Fibroblast of upper back skin (primary cell): Measurements from ENCODE around the gene RALGAPA2.

ENCODE experiments used
- DNase-seq: peaks from one replicate; pipeline ENCODE4 v3.0.0-alpha.2; 2013

Gene RALGAPA2

DNA sequence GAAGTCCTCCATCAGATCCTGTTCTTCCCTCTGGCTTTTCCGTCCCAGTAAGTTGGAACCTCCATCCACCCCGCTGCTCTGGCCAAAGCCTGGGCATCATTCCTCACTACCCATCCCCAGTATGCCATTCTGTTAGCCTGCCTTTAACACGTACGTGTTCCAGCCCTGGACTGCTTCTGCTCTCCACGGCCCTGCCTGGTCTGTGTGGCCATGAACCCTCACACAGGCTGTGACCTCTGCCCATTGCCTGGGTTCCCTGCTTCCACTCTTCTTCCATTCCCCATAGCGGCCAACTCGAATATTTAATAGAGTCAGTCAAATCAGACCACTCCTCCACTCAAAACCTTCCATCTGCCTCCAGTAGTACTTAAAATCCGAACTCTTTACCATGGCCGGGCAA is 29.4 kb downstream of the RALGAPA2 start:
- no peak for DNase-seq

GRCh38 chr20:20680991-20681508 is 31.4 kb downstream of the RALGAPA2 start:
- no peak for DNase-seq

DNA sequence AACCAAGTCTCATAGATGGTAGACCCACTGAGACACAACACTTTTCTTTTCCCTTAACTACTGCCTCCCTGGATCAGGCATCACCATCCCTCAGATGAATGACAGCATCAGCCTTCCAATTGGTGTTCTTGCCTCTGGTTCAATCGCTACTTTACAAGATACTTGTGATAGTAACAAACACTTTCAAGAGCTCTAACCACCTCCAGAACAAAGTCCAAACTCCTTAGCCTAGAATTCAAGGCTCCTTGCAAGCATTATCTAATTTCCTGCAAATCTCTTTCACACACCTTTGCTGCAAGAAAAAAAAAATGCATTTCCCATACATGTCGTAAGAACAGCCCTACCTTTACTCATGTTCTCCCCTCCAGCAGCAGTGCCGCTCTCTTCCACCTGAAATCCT is 33.1 kb downstream of the RALGAPA2 start:
- DNase-seq: no peak

- DNase-seq: peak; percentile 80
Observed at GRCh38 chr20:20677186-20677585, 35.3 kb downstream of the RALGAPA2 start.

DNA sequence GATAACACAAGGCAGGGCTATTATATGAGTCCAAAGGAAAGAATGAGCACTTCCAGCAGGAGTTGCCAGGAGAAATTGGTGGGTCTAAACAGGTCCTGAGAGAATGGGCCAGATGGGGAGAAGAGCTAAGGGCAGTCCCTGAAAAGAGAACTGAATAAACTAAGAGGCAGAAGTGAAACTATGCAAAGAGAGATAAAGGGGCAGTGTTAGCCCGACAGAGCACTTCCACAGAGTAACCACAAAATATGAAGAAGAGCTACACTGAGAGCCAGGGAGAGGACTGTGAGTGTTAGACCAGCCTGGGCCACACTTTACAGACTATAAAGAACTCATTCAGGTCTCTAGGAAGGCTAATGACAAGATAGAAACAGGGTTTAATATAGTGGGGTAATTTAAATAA is 43.8 kb downstream of the RALGAPA2 start:
- DNase-seq: no peak

DNA sequence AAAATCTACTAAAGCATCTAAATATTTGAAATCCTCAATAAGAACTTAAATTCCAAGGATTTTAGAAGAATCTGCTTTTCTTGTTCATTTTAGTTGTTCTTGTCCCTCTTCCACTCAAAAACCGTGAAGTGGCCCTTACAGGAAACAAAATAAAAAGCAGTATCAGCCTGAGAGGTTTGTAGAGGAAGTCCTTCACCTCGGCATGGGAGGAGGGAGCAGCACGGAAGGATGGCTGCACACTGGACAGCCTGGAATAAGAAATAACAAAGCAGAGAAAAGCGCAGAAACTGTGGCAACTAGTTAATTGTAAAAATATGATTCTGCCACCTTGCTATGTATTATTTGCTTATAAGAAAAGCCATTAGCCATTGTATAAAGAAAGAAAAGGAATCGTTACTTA is 46.1 kb downstream of the RALGAPA2 start:
- no peak for DNase-seq

DNA sequence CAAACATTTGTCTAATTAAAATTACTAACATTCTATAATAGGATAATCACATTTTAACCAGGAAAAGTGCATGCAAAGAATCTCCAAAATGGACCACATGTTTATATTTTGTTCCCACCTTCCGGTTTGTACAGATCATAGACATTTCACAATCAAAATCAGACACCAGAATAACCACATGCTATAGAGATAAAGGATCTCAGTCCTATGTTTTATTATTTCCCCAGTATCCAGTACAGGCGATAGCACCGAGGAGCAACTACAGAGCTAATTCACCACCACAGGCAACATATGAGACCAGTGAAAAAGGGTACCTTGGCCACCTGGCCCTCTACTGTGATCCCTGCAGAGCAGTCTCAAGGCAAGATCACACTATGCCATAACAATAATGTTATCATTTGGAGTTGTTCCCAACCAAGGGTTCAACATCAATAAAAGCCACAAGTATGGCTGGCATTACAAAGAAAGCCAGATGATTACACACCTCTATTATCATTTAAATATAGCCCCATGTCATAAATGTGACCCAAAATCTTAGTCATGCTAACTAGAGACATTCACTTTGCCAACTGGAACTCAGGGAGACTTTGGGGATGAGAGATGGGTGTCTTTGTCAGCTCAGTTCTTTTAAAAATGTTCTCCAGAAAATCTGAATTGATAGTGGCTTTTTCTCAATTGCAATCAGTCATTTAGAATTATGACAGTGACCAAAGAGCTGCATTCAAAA is 46.7 kb downstream of the RALGAPA2 start:
- no peak for DNase-seq

DNA sequence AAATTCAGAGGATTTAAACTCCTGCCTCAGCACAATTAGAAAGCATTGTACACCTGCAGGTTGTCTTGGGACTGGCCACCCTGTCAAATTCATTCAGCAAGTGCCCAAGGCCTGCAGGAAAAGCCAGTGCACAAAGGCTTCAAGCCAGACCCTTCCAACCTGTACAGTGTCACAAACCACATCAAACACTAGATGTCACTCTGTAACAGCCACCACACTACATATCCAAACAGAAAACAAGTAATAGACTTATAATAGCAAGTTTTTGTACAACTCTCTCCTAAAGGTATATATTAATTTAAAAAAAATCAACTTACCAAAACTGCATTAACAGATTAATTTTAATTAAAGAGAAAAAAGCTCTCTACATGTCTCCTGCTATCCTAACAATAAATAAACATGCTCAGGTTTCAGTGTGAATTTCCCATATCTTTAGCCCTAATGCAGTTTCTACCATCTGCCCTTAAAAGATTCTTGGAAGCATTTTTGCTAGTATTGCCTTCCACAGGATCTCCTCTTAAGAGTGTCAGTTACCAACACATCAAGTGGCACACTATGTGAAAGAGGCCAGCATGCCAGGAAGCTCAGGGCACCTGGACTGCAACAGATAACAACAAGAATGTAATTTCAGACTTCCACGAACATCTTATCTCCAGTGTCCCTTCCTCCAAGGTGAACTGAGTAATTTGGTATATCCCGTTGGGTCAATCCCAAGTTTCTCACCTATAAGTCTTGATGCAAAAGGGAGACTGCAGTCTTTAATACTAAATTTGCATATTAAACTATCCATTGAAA is 47.5 kb downstream of the RALGAPA2 start:
- DNase-seq: no peak

DNA sequence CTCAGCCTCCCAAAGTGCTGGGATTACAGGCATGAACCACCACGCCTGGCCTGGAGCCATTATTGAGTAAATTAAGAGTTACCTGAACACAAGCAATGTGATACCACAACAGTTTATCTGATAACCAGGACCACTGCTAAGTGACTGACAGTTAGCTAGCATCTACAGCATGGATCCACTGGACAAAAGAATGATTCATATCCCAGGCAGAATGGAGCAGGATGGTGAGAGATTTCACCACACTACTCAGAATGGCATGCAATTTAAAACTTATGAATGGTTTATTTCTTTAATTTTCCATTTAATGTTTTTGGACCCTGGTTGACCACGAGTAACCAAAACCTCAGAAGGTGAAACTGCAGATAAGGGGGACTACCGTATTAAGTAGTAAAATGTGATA is 48.6 kb downstream of the RALGAPA2 start:
- DNase-seq: no peak

- no peak for DNase-seq
Observed at GRCh38 chr20:20658871-20659431, 53.5 kb downstream of the RALGAPA2 start.

DNA sequence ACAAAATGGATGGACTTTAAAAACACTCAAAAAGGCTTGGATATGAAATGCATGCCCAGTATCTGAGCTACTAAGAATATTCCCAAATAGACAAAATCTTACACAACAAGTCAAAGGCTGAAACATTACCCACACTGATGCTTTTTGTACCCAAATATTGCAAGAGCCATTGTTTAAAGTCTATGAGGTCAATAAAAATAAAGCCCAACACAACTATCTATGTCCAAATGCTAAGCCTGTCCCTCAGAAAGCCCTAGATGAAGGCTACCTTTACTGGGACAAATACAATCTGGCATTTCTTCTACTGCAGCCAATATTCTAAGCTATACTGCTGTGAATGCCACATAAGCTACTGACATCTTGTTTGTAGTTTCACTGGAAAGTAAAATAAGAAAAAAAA is 54.3 kb downstream of the RALGAPA2 start:
- DNase-seq: no peak

DNA sequence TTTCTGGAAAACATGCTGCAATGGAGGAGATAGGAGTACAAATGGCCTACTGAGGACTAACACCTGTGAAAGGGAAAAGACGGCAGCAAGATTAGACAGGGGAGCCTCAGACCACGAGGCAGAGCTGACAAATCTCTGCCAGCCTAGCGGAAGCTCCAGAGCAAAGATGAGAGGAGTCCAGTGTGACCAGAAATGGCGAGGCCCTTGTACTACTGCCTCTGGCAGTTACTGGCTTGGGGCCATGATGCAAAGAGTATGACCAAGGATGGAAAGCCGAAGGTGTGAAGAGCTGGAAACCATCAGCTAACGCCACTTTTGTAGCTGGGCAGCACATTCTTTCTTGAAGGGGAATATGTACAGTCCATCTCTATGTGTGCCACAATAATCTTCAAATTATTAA is 55.4 kb downstream of the RALGAPA2 start:
- DNase-seq: no peak

- DNase-seq: no peak
Observed at GRCh38 chr20:20655883-20656282, 56.6 kb downstream of the RALGAPA2 start.

- DNase-seq: no peak
Observed at GRCh38 chr20:20649945-20650344, 62.5 kb downstream of the RALGAPA2 start.

DNA sequence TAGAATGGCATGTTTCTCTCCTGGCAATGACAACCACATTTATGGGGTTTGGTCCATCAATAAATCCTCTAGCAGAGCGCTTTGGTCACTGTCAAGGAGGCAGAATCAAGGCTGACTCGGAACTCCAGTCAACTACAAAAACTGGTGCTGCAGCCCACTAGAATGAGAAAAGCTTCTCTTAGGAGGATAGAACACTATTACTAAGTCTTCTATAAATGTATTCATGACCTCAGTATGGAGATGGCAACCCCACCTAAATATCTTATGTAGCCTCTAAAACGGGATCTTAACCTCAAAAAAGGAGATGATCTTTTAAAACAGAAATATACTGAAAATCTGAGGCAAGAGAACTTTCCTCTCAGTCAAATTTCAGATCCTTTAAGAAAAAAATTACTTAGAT is 68.5 kb downstream of the RALGAPA2 start:
- DNase-seq: no peak

DNA sequence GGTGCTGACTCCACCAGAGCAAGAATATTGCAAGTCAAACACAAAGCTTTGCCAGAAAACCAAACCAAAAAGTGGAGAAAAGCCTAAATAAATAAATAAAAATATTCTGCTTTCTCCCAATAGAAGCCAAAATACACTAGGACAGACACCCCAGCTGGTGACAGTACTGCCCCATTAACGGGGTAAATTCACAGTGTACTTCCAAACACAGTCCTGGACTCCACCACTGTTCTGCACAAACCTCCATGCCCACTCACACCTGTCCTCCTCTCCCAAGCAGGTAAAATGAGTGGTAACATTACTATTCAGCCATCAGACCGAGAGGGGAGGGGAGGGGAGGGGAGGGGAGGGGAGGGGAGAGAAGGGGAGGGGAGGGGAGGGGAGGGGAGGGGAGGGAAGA is 70.7 kb downstream of the RALGAPA2 start:
- DNase-seq: no peak

- DNase-seq: no peak
Observed at GRCh38 chr20:20638878-20639277, 73.6 kb downstream of the RALGAPA2 start.

- no peak for DNase-seq
Observed at GRCh38 chr20:20637998-20638725, 74.3 kb downstream of the RALGAPA2 start.

DNA sequence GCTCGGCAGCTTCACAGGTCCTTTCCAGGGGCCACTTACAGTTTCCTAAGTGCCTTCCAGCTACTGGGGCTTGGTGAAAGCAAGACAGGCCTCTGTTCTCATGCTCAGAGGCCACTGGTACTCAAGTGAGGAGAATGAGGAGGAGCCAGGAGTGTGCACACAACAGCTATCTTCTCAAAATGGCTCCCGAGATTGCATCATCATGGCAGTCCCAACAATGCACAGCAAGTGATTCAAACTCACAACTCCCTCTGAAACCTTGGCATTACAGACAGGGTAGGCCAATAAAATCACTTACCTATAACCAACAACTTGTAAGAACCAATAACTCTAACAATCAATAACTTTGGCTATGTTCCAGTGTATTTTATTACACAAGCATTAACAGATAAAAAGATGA is 77.4 kb downstream of the RALGAPA2 start:
- DNase-seq: no peak

- DNase-seq: no peak
Observed at GRCh38 chr20:20632644-20633043, 79.8 kb downstream of the RALGAPA2 start.

- no peak for DNase-seq
Observed at GRCh38 chr20:20630551-20630950, 81.9 kb downstream of the RALGAPA2 start.

DNA sequence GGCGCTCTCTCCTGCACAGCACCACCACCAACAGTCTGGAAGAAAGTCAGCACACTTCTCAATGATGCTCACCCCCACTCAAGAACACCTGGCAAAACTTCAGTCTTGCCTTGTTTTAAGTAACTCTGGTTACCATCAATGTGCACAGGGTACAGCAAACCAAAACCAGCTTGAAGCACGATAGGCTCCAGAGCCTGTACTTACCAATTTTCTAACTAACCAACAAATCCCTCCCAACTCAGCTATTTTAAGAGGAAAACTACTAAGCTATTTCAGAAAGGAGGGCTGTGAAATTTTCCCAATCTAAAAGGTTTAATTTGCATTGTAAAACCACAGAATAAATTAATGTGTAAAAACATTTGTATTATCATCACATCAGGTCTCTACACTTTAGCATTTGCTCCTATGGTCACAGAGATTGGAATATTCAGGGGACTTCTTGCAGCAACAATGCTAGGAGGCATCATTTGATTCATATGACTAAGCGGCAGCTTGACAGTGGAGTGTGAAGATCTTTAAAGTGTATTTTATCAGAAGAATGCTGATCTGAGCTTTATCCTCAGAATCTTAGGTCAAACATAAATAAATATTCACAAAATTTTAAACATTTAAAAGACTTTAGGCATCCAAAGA is 82.8 kb downstream of the RALGAPA2 start:
- no peak for DNase-seq

DNA sequence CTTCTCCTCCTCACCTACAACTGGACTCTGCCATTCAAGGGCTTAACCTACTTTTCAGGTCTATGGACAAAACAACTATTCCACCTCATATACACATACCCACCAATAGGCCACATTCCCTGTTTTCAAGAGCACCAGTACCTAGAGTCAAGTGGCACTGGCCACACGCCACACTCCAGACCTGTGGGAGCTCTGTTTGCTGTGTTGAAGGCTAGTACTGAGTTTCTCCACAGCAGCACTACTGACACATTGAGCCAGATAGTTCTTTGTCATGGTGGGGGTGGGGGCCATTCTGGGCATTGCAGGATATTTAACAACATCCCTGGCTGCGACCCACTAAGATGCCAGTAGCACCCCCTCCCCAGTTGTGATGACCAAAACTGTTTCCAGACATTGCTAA is 84.1 kb downstream of the RALGAPA2 start:
- no peak for DNase-seq
